ENCODE data around the gene ELOVL7. TPM values are rescaled to one million over a fixed set of nuclear protein-coding genes. Genes with fewer than 3 reads are reported as not detected.

ELOVL7 gene
- polyA plus RNA-seq, 2 of the 4 experiments (the other 2 are of a cell fraction) = 8.3 to 12.3 TPM

GRCh38 chr5:60893521-60893920 is 49.5 kb upstream of the ELOVL7 start:
- ChIA-PET POLR2A (no interaction called here), CTCF (interaction anchor here (1.5 kb wide), 1 partner anchor 10 kb away, joined by 3 read pairs; no protein-coding TSS in a partner anchor)
- Histone ChIP-seq H3K27ac (no peak overlapping the region), H3K4me1 (no peaks in the 10 kb centered on the region), H3K9me3 (no peaks in the 10 kb centered on the region), H3K4me3 (no peak overlapping the region), H3K4me2 (no peak overlapping the region)
- FAIRE-seq = no peak
- TF ChIP-seq FOXS1 (CRISPR knock-in tag; IDR thresholded peaks at IDR 0.05) (no peak), ZC3H11A (IDR thresholded peaks at IDR 0.05) (no peak), FOSB (CRISPR knock-in tag; IDR thresholded peaks at IDR 0.05) (no peak), ESRRA (IDR thresholded peaks at IDR 0.05; ENCODE audit: borderline replicate concordance, low read length) (no peak)
- no peak for DNase-seq (ENCODE audit: low read depth in 1 of 2, low spot score in 1 of 2)
- ATAC-seq = no peak
- 96% methylated on average over 13 of the region's 13 CpGs for WGBS (ENCODE audit: missing lambda C conversion rate)

GRCh38 chr5:60891667-60892066 is 47.6 kb upstream of the ELOVL7 start:
- CTCF ChIA-PET = no interaction called here

GRCh38 chr5:60888359-60889061 is 44.4 kb upstream of the ELOVL7 start:
- no peak for TF ChIP-seq ESRRA (IDR thresholded peaks at IDR 0.05; ENCODE audit: borderline replicate concordance, low read length)
- no peak for TF ChIP-seq EP300 (IDR thresholded peaks at IDR 0.05)
- no peak for TF ChIP-seq TP53 (CRISPR knock-in tag; IDR thresholded peaks at IDR 0.05)
- TF ChIP-seq, protein P1, sequence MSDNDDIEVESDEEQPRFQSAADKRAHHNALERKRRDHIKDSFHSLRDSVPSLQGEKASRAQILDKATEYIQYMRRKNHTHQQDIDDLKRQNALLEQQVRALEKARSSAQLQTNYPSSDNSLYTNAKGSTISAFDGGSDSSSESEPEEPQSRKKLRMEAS (IDR thresholded peaks at IDR 0.05) = no peak
- TF ChIP-seq EHMT2 (IDR thresholded peaks at IDR 0.05; ENCODE audit: low read depth) = no peak
- no peak for TF ChIP-seq BCL3 (IDR thresholded peaks at IDR 0.05)
- no peak for TF ChIP-seq JUN (IDR thresholded peaks at IDR 0.05)
- no peak for TF ChIP-seq RFX5 (IDR thresholded peaks at IDR 0.05)
- TF ChIP-seq FOXS1 (CRISPR knock-in tag; IDR thresholded peaks at IDR 0.05) = no peak
- TF ChIP-seq HOXA7 (CRISPR knock-in tag; IDR thresholded peaks at IDR 0.05) = no peak
- TF ChIP-seq CBX2 (IDR thresholded peaks at IDR 0.05; ENCODE audit: borderline replicate concordance, low read depth) = no peak
- Histone ChIP-seq H3K4me2 (no peak overlapping the region), H3K27ac (no peak overlapping the region), H3K9me3 (no peaks in the 10 kb centered on the region), H3K4me1 (no peaks in the 10 kb centered on the region), H3K4me3 (no peak overlapping the region)
- ATAC-seq (no peak), FAIRE-seq (peak; percentile 76), DNase-seq (ENCODE audit: low read depth in 1 of 2, low spot score in 1 of 2) (no peak)
- POLR2A ChIA-PET = no interaction called here
- WGBS (ENCODE audit: missing lambda C conversion rate) = 85% methylated on average over 2 of the region's 2 CpGs
- CTCF ChIA-PET = interaction anchor here (0.7 kb wide), 1 partner anchor 770 kb away, joined by 3 read pairs; no protein-coding TSS in a partner anchor

More at GRCh38 chr5:60891667-60892066, 47.6 kb upstream of the ELOVL7 start:
- TF ChIP-seq CBX2 (IDR thresholded peaks at IDR 0.05; ENCODE audit: borderline replicate concordance, low read depth) (no peak), CHD4 (IDR thresholded peaks at IDR 0.05; ENCODE audit: borderline replicate concordance) (no peak), GATA3 (IDR thresholded peaks at IDR 0.05; ENCODE audit: borderline replicate concordance) (no peak), ZSCAN20 (CRISPR knock-in tag; IDR thresholded peaks at IDR 0.05) (no peak), ESRRA (IDR thresholded peaks at IDR 0.05; ENCODE audit: borderline replicate concordance, low read length) (no peak), KDM5A (IDR thresholded peaks at IDR 0.05) (no peak), MAZ (IDR thresholded peaks at IDR 0.05; ENCODE audit: borderline replicate concordance, low read depth, low read length) (no peak), TP53 (CRISPR knock-in tag; IDR thresholded peaks at IDR 0.05) (no peak)
- DNase-seq (ENCODE audit: low read depth in 1 of 2, low spot score in 1 of 2) (no peak), FAIRE-seq (no peak), ATAC-seq (no peak)
- POLR2A ChIA-PET = no interaction called here
- Histone ChIP-seq H3K4me1 (no peaks in the 10 kb centered on the region), H3K27ac (no peak overlapping the region), H3K4me2 (no peak overlapping the region), H3K4me3 (no peak overlapping the region), H3K9me3 (no peaks in the 10 kb centered on the region)
- WGBS (ENCODE audit: missing lambda C conversion rate) = 98% methylated on average over 2 of the region's 2 CpGs

DNA sequence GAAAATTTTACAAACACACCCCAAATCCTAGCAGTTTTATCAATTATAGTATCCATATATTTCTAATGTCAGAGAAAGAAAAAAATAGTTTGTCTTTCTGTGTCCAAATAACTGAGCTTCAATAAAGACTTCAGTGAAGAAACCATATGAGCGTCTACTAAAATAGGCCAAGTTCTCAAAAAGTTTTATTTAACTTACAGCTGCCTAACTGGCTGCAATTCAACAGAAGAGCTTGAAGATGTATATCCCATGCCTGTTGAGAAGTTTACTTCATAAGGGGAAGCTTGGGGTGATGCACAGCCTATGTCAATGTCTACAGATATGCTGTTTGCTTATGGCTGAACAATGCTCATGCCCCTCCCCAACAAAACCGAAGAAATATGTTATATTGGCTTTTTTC is 43.7 kb upstream of the ELOVL7 start:
- no peak for TF ChIP-seq ZFP36 (IDR thresholded peaks at IDR 0.05; ENCODE audit: borderline replicate concordance, partially characterized antibody)
- no peak for TF ChIP-seq GATA3 (IDR thresholded peaks at IDR 0.05; ENCODE audit: borderline replicate concordance)
- TF ChIP-seq FOSL2 (IDR thresholded peaks at IDR 0.05) = no peak
- no peak for TF ChIP-seq FOSL2 (CRISPR knock-in tag; IDR thresholded peaks at IDR 0.05)
- no peak for TF ChIP-seq FOXS1 (CRISPR knock-in tag; IDR thresholded peaks at IDR 0.05)
- TF ChIP-seq NFE2L2 (conservative IDR thresholded peaks at IDR 0.05; ENCODE audit: low read length) = no peak
- no peak for TF ChIP-seq CBX8 (IDR thresholded peaks at IDR 0.05)
- TF ChIP-seq RFX5 (IDR thresholded peaks at IDR 0.05) = no peak
- TF ChIP-seq SMC3 (IDR thresholded peaks at IDR 0.05) = no peak
- FAIRE-seq = no peak
- H3K4me2 ChIP-seq = no peak overlapping the region
- WGBS (ENCODE audit: missing lambda C conversion rate) = 95% methylated on average over 2 of the region's 2 CpGs
- ChIA-PET POLR2A (no interaction called here), CTCF (no interaction called here)
- H3K9me3 ChIP-seq = no peaks in the 10 kb centered on the region
- H3K4me1 ChIP-seq = no peaks in the 10 kb centered on the region
- H3K4me3 ChIP-seq = no peak overlapping the region
- no peak for DNase-seq (ENCODE audit: low read depth in 1 of 2, low spot score in 1 of 2)
- H3K27ac ChIP-seq = no peak overlapping the region
- ATAC-seq = no peak

All from A549 (cell line).